ENCODE results near the gene CADM2. TPM values are rescaled to one million over a fixed set of nuclear protein-coding genes. Genes with fewer than 3 reads are reported as not detected.

Gene CADM2
- total RNA-seq, 4 donors from 2014 or later, result 0.13 to 4.3 (median 4.1) TPM

GRCh38 chr3:85576091-85576690, 617.4 kb downstream of the CADM2 start:
- WGBS, 2 donors, result 13 to 16% methylated on average over 4 of the region's 4 CpGs
- TF ChIP-seq POLR2A (IDR thresholded peaks at IDR 0.05) (no peak), CTCF (IDR thresholded peaks at IDR 0.05) (peak; percentile 43 to 92 (median 62))
- Histone ChIP-seq H3K4me1 (no peaks in the 10 kb centered on the region), H3K27ac (no peak overlapping the region), H3K27me3 (no peaks in the 10 kb centered on the region), H3K9me3 (no peaks in the 10 kb centered on the region), H3K4me3 (replicated peaks in 1 of 3) (no peak overlapping the region), H3K36me3 (no peaks in the 10 kb centered on the region)
- DNase-seq, result peak; percentile 47 to 63
- intact Hi-C loops (cut with DNase I), result no loop called here

GRCh38 chr3:85576697-85577200, 618.0 kb downstream of the CADM2 start:
- TF ChIP-seq POLR2A (IDR thresholded peaks at IDR 0.05), result no peak
- TF ChIP-seq CTCF (IDR thresholded peaks at IDR 0.05), result no peak
- no peaks in the 10 kb centered on the region for H3K27me3 ChIP-seq
- H3K4me3 ChIP-seq (replicated peaks in 1 of 3), result no peak overlapping the region
- H3K4me1 ChIP-seq, result no peaks in the 10 kb centered on the region
- intact Hi-C loops (cut with DNase I), result no loop called here
- no peak for DNase-seq
- WGBS, 2 donors, result 91 to 93% methylated on average over 4 of the region's 4 CpGs
- H3K36me3 ChIP-seq, result no peaks in the 10 kb centered on the region
- H3K27ac ChIP-seq, result no peak overlapping the region
- no peaks in the 10 kb centered on the region for H3K9me3 ChIP-seq

- Histone ChIP-seq H3K4me1 (no peaks in the 10 kb centered on the region), H3K27ac (no peak overlapping the region), H3K9me3 (no peaks in the 10 kb centered on the region), H3K4me3 (replicated peaks in 1 of 3) (no peak overlapping the region), H3K27me3 (no peaks in the 10 kb centered on the region), H3K36me3 (no peaks in the 10 kb centered on the region)
- 89 to 92% methylated on average over 7 of the region's 7 CpGs for WGBS, 2 donors
- TF ChIP-seq POLR2A (IDR thresholded peaks at IDR 0.05) (no peak), CTCF (IDR thresholded peaks at IDR 0.05) (no peak)
- DNase-seq, result no peak
- intact Hi-C loops (cut with DNase I), result no loop called here
These were observed 626.1 kb downstream of the CADM2 start for GRCh38 chr3:85584779-85585356.

GRCh38 chr3:85586018-85586417, 627.2 kb downstream of the CADM2 start:
- WGBS, 2 donors, result 77 to 80% methylated on average over 3 of the region's 3 CpGs
- Histone ChIP-seq H3K27me3 (no peaks in the 10 kb centered on the region), H3K9me3 (no peaks in the 10 kb centered on the region), H3K4me1 (no peaks in the 10 kb centered on the region), H3K36me3 (no peaks in the 10 kb centered on the region), H3K4me3 (replicated peaks in 1 of 3) (no peak overlapping the region), H3K27ac (no peak overlapping the region)
- no peak for DNase-seq
- intact Hi-C loops (cut with DNase I), result no loop called here
- TF ChIP-seq POLR2A (IDR thresholded peaks at IDR 0.05) (no peak), CTCF (IDR thresholded peaks at IDR 0.05) (no peak)

GRCh38 chr3:85589145-85589544, 630.4 kb downstream of the CADM2 start:
- Histone ChIP-seq H3K4me1 (no peaks in the 10 kb centered on the region), H3K36me3 (no peaks in the 10 kb centered on the region), H3K27me3 (no peaks in the 10 kb centered on the region), H3K4me3 (replicated peaks in 1 of 3) (no peak overlapping the region), H3K27ac (no peak overlapping the region), H3K9me3 (no peaks in the 10 kb centered on the region)
- DNase-seq, result no peak
- intact Hi-C loops (cut with DNase I), result no loop called here
- TF ChIP-seq CTCF (IDR thresholded peaks at IDR 0.05) (no peak), POLR2A (IDR thresholded peaks at IDR 0.05) (no peak)
- WGBS, 2 donors, result 32 to 43% methylated on average over 3 of the region's 3 CpGs

All from thyroid gland (tissue), 4 donors.